H1 (cell line): ENCODE results near the gene TRIM4. TPM values are rescaled to one million over a fixed set of nuclear protein-coding genes. Genes with fewer than 3 reads are reported as not detected.

Experiments
- JUND ChIP-seq: IDR thresholded peaks from 2 replicates; pipeline ENCODE4 v1.6.1; 2011; ENCODE audit warnings: mild to moderate bottlenecking, improper control_type of control experiment, low read length
- TAF7 ChIP-seq: optimal IDR thresholded peaks from 2 replicates; pipeline ENCODE3; 2011; ENCODE audit warnings: low read depth, mild to moderate bottlenecking, inconsistent platforms, low read length, moderate library complexity, borderline replicate concordance
- polyA plus RNA-seq, 7 experiments: library from polyadenylated mRNA; depleted of rRNA in 3 of 7; stranded (reverse) in 5 of 7; unstranded in 2 of 7; fragments of >200 nt in 5 of 7; fragments of 200-250 nt in 2 of 7; gene quantifications; 1 replicate in 5 of 7; 2 replicates in 1 of 7; 4 replicates in 1 of 7; pipeline versions ENCODE4 v1.2.1 to v1.2.3, GENCODE V29; 2011 to 2013; ENCODE audit warnings: missing spikeins in 2 of 7, mixed read lengths in 2 of 7
- total RNA-seq: library from RNA; stranded (reverse); fragmentation: NEBNext Ultra II Directional; extraction: Animal tissue kit (Norgen Biotek cat#: 25700); gene quantifications from 2 replicates; pipeline ENCODE4 v1.2.1, GENCODE V29; 2021

The TRIM4 gene
- total and polyA plus RNA-seq, 2 of the 8 experiments (the other 6 are each of a cell fraction or from before 2014, with no cell fraction given): 0.03 to 7.3 TPM

DNA sequence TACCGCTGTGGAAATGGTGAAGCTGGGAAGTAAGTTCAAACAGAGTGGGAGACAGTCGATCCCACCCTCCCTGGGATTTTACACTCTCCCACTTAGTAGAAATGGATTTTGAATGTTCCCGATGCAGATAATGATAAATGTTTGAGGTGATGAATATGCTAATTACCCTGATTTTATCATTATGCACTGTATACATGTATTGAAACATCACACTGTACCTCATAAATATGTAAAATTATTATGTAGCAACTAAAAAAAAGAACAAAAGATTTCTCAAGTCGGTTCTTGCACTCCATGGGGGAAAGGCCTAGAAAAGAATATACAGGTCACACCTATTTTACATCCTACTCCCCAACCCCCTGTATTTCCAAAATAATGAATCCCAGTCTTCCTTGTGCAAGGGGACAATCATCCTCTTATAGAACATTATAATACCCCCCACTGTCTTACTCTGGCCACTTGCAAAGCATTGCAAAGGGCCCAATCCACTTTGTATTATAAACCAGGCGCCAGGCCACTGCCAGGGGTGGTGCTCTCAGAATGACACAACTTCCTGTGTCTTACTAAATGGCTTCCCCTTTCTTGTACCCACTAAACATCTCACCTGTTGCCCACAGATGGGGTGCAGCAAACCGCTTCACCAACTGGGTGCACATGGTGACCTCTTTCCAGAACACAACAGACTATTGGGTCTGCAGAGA, 21.9 kb downstream of the TRIM4 start (continued):
- TF ChIP-seq JUND (no peak), TAF7 (no peak)
